ENCODE data around the gene MMP23B.

The MMP23B gene

GRCh38 chr1:1613509-1614082 is 18.4 kb upstream of the MMP23B start:
- Histone ChIP-seq H3K4me2 (ENCODE audit: insufficient read depth, low read length, poor library complexity, severe bottlenecking) (peak overlapping the region; percentile 93), H3K27me3 (ENCODE audit: control insufficient read depth in 3 of 3, insufficient read depth in 3 of 3, low read depth in 1 of 3, low read length in 3 of 3) (no peaks in the 10 kb centered on the region), H3K27ac (replicated peaks; ENCODE audit: low read length) (no peak overlapping the region), H3K4me1 (ENCODE audit: control insufficient read depth in 2 of 2, insufficient read depth in 1 of 2, low read depth in 1 of 2, low read length in 2 of 2) (peaks cover 11 to 21% of the 10 kb centered on the region in 2 donors), H4K91ac (ENCODE audit: low read depth, low read length, poor library complexity) (no peak overlapping the region), H4K8ac (ENCODE audit: low read depth, low read length) (no peak overlapping the region), H3K79me1 (ENCODE audit: low read depth, low read length) (peaks cover 17% of the 10 kb centered on the region), H2BK5ac (ENCODE audit: low read length) (no peak overlapping the region), H3K9me3 (replicated peaks in 1 of 2; ENCODE audit: control insufficient read depth in 2 of 2, insufficient read depth in 1 of 2, low read depth in 1 of 2, low read length in 2 of 2) (no peaks in the 10 kb centered on the region), H3K23ac (ENCODE audit: low read depth, low read length, poor library complexity) (no peak overlapping the region), H2BK12ac (ENCODE audit: low read length) (no peak overlapping the region), H3K4me3 (ENCODE audit: low read length in 2 of 2) (peak overlapping the region in 1 of 2 donors; percentile 100), H2BK120ac (ENCODE audit: low read depth, low read length) (no peak overlapping the region), H2BK15ac (ENCODE audit: low read length) (no peak overlapping the region), H3K36me3 (replicated peaks in 1 of 2; ENCODE audit: control insufficient read depth in 2 of 2, insufficient read depth in 2 of 2, low read length in 2 of 2) (peaks cover 12 to 24% of the 10 kb centered on the region in 2 donors), H3K9ac (ENCODE audit: low read depth, low read length, poor library complexity) (no peak overlapping the region), H2AFZ (ENCODE audit: low read length) (no peak overlapping the region), H3K18ac (ENCODE audit: low read length) (no peak overlapping the region), H2AK5ac (ENCODE audit: low read depth, low read length) (no peak overlapping the region), H3K14ac (ENCODE audit: low read length) (no peak overlapping the region), H3K4ac (ENCODE audit: low read length) (no peak overlapping the region)
- WGBS, 2 donors (ENCODE audit: extremely low coverage in 2 of 2, insufficient read length in 2 of 2, insufficient replicate concordance in 1 of 2): no CpG with 5 or more reads among the region's 11 CpGs
- DNase-seq (ENCODE audit: low spot score): no peak

GRCh38 chr1:1614204-1614953 is 17.6 kb upstream of the MMP23B start:
- no peak overlapping the region for H2AK5ac ChIP-seq (ENCODE audit: low read depth, low read length)
- peaks cover 19% of the 10 kb centered on the region for H3K79me1 ChIP-seq (ENCODE audit: low read depth, low read length)
- peaks cover 11 to 21% of the 10 kb centered on the region in 2 donors for H3K4me1 ChIP-seq (ENCODE audit: control insufficient read depth in 2 of 2, insufficient read depth in 1 of 2, low read depth in 1 of 2, low read length in 2 of 2)
- no peak overlapping the region for H3K4ac ChIP-seq (ENCODE audit: low read length)
- no peak overlapping the region for H2BK15ac ChIP-seq (ENCODE audit: low read length)
- H2BK12ac ChIP-seq (ENCODE audit: low read length): no peak overlapping the region
- no peak overlapping the region for H2BK5ac ChIP-seq (ENCODE audit: low read length)
- peak overlapping the region; percentile 99 for H2AFZ ChIP-seq (ENCODE audit: low read length)
- H3K27ac ChIP-seq (replicated peaks; ENCODE audit: low read length): peak overlapping the region; percentile 14
- no peaks in the 10 kb centered on the region for H3K9me3 ChIP-seq (replicated peaks in 1 of 2; ENCODE audit: control insufficient read depth in 2 of 2, insufficient read depth in 1 of 2, low read depth in 1 of 2, low read length in 2 of 2)
- H3K14ac ChIP-seq (ENCODE audit: low read length): no peak overlapping the region
- no peak overlapping the region for H4K8ac ChIP-seq (ENCODE audit: low read depth, low read length)
- no peak overlapping the region for H3K23ac ChIP-seq (ENCODE audit: low read depth, low read length, poor library complexity)
- H3K9ac ChIP-seq (ENCODE audit: low read depth, low read length, poor library complexity): peak overlapping the region; percentile 51
- H3K27me3 ChIP-seq (ENCODE audit: control insufficient read depth in 3 of 3, insufficient read depth in 3 of 3, low read depth in 1 of 3, low read length in 3 of 3): no peaks in the 10 kb centered on the region
- no peak overlapping the region for H4K91ac ChIP-seq (ENCODE audit: low read depth, low read length, poor library complexity)
- no peak for DNase-seq (ENCODE audit: low spot score)
- WGBS, 2 donors (ENCODE audit: extremely low coverage in 2 of 2, insufficient read length in 2 of 2, insufficient replicate concordance in 1 of 2): no CpG with 5 or more reads among the region's 30 CpGs
- H2BK120ac ChIP-seq (ENCODE audit: low read depth, low read length): no peak overlapping the region
- H3K36me3 ChIP-seq (replicated peaks in 1 of 2; ENCODE audit: control insufficient read depth in 2 of 2, insufficient read depth in 2 of 2, low read length in 2 of 2): peaks cover 12 to 24% of the 10 kb centered on the region in 2 donors
- no peak overlapping the region for H3K18ac ChIP-seq (ENCODE audit: low read length)
- peak overlapping the region; percentile 93 for H3K4me2 ChIP-seq (ENCODE audit: insufficient read depth, low read length, poor library complexity, severe bottlenecking)
- peak overlapping the region; percentile 88 to 100 for H3K4me3 ChIP-seq (ENCODE audit: low read length in 2 of 2)

GRCh38 chr1:1614954-1615255 is 17.1 kb upstream of the MMP23B start:
- H2BK12ac ChIP-seq (ENCODE audit: low read length): no peak overlapping the region
- H3K9me3 ChIP-seq (replicated peaks in 1 of 2; ENCODE audit: control insufficient read depth in 2 of 2, insufficient read depth in 1 of 2, low read depth in 1 of 2, low read length in 2 of 2): no peaks in the 10 kb centered on the region
- H2BK15ac ChIP-seq (ENCODE audit: low read length): no peak overlapping the region
- H3K27me3 ChIP-seq (ENCODE audit: control insufficient read depth in 3 of 3, insufficient read depth in 3 of 3, low read depth in 1 of 3, low read length in 3 of 3): no peaks in the 10 kb centered on the region
- H2BK120ac ChIP-seq (ENCODE audit: low read depth, low read length): no peak overlapping the region
- no CpG with 5 or more reads among the region's 23 CpGs for WGBS, 2 donors (ENCODE audit: extremely low coverage in 2 of 2, insufficient read length in 2 of 2, insufficient replicate concordance in 1 of 2)
- no peak for DNase-seq (ENCODE audit: low spot score)
- no peak overlapping the region for H2BK5ac ChIP-seq (ENCODE audit: low read length)
- peak overlapping the region; percentile 88 to 100 for H3K4me3 ChIP-seq (ENCODE audit: low read length in 2 of 2)
- peak overlapping the region; percentile 99 for H2AFZ ChIP-seq (ENCODE audit: low read length)
- H3K4me2 ChIP-seq (ENCODE audit: insufficient read depth, low read length, poor library complexity, severe bottlenecking): peak overlapping the region; percentile 93
- H4K91ac ChIP-seq (ENCODE audit: low read depth, low read length, poor library complexity): no peak overlapping the region
- peaks cover 21% of the 10 kb centered on the region for H3K79me1 ChIP-seq (ENCODE audit: low read depth, low read length)
- no peak overlapping the region for H3K18ac ChIP-seq (ENCODE audit: low read length)
- H2AK5ac ChIP-seq (ENCODE audit: low read depth, low read length): no peak overlapping the region
- peak overlapping the region; percentile 47 for H3K9ac ChIP-seq (ENCODE audit: low read depth, low read length, poor library complexity)
- H3K4me1 ChIP-seq (ENCODE audit: control insufficient read depth in 2 of 2, insufficient read depth in 1 of 2, low read depth in 1 of 2, low read length in 2 of 2): peaks cover 11 to 21% of the 10 kb centered on the region in 2 donors
- no peak overlapping the region for H3K14ac ChIP-seq (ENCODE audit: low read length)
- no peak overlapping the region for H4K8ac ChIP-seq (ENCODE audit: low read depth, low read length)
- peak overlapping the region; percentile 14 for H3K27ac ChIP-seq (replicated peaks; ENCODE audit: low read length)
- peak overlapping the region; percentile 100 for H3K23ac ChIP-seq (ENCODE audit: low read depth, low read length, poor library complexity)
- H3K36me3 ChIP-seq (replicated peaks in 1 of 2; ENCODE audit: control insufficient read depth in 2 of 2, insufficient read depth in 2 of 2, low read length in 2 of 2): peaks cover 12 to 24% of the 10 kb centered on the region in 2 donors
- no peak overlapping the region for H3K4ac ChIP-seq (ENCODE audit: low read length)

- peaks cover 11 to 21% of the 10 kb centered on the region in 2 donors for H3K4me1 ChIP-seq (ENCODE audit: control insufficient read depth in 2 of 2, insufficient read depth in 1 of 2, low read depth in 1 of 2, low read length in 2 of 2)
- peak within 1 kb of the TSS; percentile 95 to 100 for H3K4me3 ChIP-seq (ENCODE audit: low read length in 2 of 2)
- peak within 1 kb of the TSS; percentile 100 for H2AK5ac ChIP-seq (ENCODE audit: low read depth, low read length)
- DNase-seq (ENCODE audit: low spot score): peak; percentile 96
- H3K27ac ChIP-seq (replicated peaks; ENCODE audit: low read length): peak within 1 kb of the TSS; percentile 100
- H2BK12ac ChIP-seq (ENCODE audit: low read length): peak within 1 kb of the TSS; percentile 93
- H3K4ac ChIP-seq (ENCODE audit: low read length): peak within 1 kb of the TSS; percentile 100
- H4K8ac ChIP-seq (ENCODE audit: low read depth, low read length): peak within 1 kb of the TSS; percentile 82
- no peaks in the 10 kb centered on the region for H3K27me3 ChIP-seq (ENCODE audit: control insufficient read depth in 3 of 3, insufficient read depth in 3 of 3, low read depth in 1 of 3, low read length in 3 of 3)
- no CpG with 5 or more reads among the region's 107 CpGs for WGBS, 2 donors (ENCODE audit: extremely low coverage in 2 of 2, insufficient read length in 2 of 2, insufficient replicate concordance in 1 of 2)
- peak within 1 kb of the TSS; percentile 96 for H3K4me2 ChIP-seq (ENCODE audit: insufficient read depth, low read length, poor library complexity, severe bottlenecking)
- peak within 1 kb of the TSS; percentile 100 for H3K14ac ChIP-seq (ENCODE audit: low read length)
- H2BK15ac ChIP-seq (ENCODE audit: low read length): peak within 1 kb of the TSS; percentile 64
- H3K18ac ChIP-seq (ENCODE audit: low read length): peak within 1 kb of the TSS; percentile 100
- peak within 1 kb of the TSS; percentile 99 for H2AFZ ChIP-seq (ENCODE audit: low read length)
- peak within 1 kb of the TSS; percentile 100 for H3K23ac ChIP-seq (ENCODE audit: low read depth, low read length, poor library complexity)
- H2BK120ac ChIP-seq (ENCODE audit: low read depth, low read length): peak within 1 kb of the TSS; percentile 89
- peak within 1 kb of the TSS; percentile 96 for H4K91ac ChIP-seq (ENCODE audit: low read depth, low read length, poor library complexity)
- H3K9ac ChIP-seq (ENCODE audit: low read depth, low read length, poor library complexity): peak within 1 kb of the TSS; percentile 100
- peak within 1 kb of the TSS; percentile 100 for H2BK5ac ChIP-seq (ENCODE audit: low read length)
- H3K36me3 ChIP-seq (replicated peaks in 1 of 2; ENCODE audit: control insufficient read depth in 2 of 2, insufficient read depth in 2 of 2, low read length in 2 of 2): peaks cover 12 to 24% of the 10 kb centered on the region in 2 donors
- no peaks in the 10 kb centered on the region for H3K9me3 ChIP-seq (replicated peaks in 1 of 2; ENCODE audit: control insufficient read depth in 2 of 2, insufficient read depth in 1 of 2, low read depth in 1 of 2, low read length in 2 of 2)
- peaks cover 21% of the 10 kb centered on the region for H3K79me1 ChIP-seq (ENCODE audit: low read depth, low read length)
Observed at GRCh38 chr1:1615256-1616044, 16.5 kb upstream of the MMP23B start, which contains the start of gene MIB2. MIB2 (plus strand) TSS chr1:1615500; CDS start chr1:1623453, 7,953 bp downstream.

Data from neuronal stem cell (in vitro differentiated cells).